H1 (cell line): ENCODE results near the gene GABRR2. TPM values are rescaled to one million over a fixed set of nuclear protein-coding genes. Genes with fewer than 3 reads are reported as not detected.

Experiments
- ASH2L ChIP-seq: fragments of 200-600, 300-600 bp; sonication (generic); IDR thresholded peaks from one replicate; pipeline ENCODE4 v1.7.1; 2017; ENCODE audit warnings: low read length
- CEBPB ChIP-seq: IDR thresholded peaks from 2 replicates; pipeline ENCODE4 v1.6.1; 2012; ENCODE audit warnings: low read depth, low read length
- CHD2 ChIP-seq: IDR thresholded peaks from 2 replicates; pipeline ENCODE4 v1.6.1; 2012; ENCODE audit warnings: low read length, improper control_type of control experiment
- CREB1 ChIP-seq: IDR thresholded peaks from 2 replicates; pipeline ENCODE4 v1.6.1; 2012; ENCODE audit warnings: inconsistent platforms
- EZH2 ChIP-seq: fragments of 200-600 bp; sonication (generic); IDR thresholded peaks from 2 replicates; pipeline ENCODE4 v1.7.1; 2012; ENCODE audit warnings: low read depth, mild to moderate bottlenecking, moderate library complexity, low read length, inconsistent platforms; ENCODE audit not compliant: severe bottlenecking
- GABPA ChIP-seq: IDR thresholded peaks from 2 replicates; pipeline ENCODE4 v1.6.1; 2011; ENCODE audit warnings: mild to moderate bottlenecking, low read length, moderate library complexity, borderline replicate concordance; ENCODE audit not compliant: insufficient read depth
- HDAC2 ChIP-seq, 2 experiments: fragments of 300-600 bp in 1 of 2; sonication (generic) in 1 of 2; IDR thresholded peaks; 2 replicates each; pipeline ENCODE4 v1.6.1; 2011 to 2012; ENCODE audit warnings: low read depth in 2 of 2, low read length in 2 of 2, mild to moderate bottlenecking in 2 of 2, moderate library complexity in 2 of 2, borderline replicate concordance in 1 of 2, inconsistent platforms in 1 of 2
- JUND ChIP-seq: IDR thresholded peaks from 2 replicates; pipeline ENCODE4 v1.6.1; 2011; ENCODE audit warnings: mild to moderate bottlenecking, improper control_type of control experiment, low read length
- KDM4A ChIP-seq: IDR thresholded peaks from one replicate; pipeline ENCODE4 v1.7.1; 2012; ENCODE audit warnings: low read depth, mild to moderate bottlenecking, moderate library complexity, low read length, inconsistent platforms; ENCODE audit not compliant: severe bottlenecking
- MAFK ChIP-seq: IDR thresholded peaks from 2 replicates; pipeline ENCODE4 v1.6.1; 2012; ENCODE audit warnings: low read depth, mild to moderate bottlenecking, improper control_type of control experiment, low read length
- MAX ChIP-seq: IDR thresholded peaks from 2 replicates; pipeline ENCODE4 v1.6.1; 2012; ENCODE audit warnings: inconsistent platforms
- PHF8 ChIP-seq: fragments of 200-600 bp; sonication (generic); conservative IDR thresholded peaks from 2 replicates; pipeline ENCODE4 v1.7.1; 2012; ENCODE audit warnings: low read depth, mild to moderate bottlenecking, inconsistent platforms, low read length, moderate library complexity
- RAD21 ChIP-seq, 2 experiments: IDR thresholded peaks in 1 of 2; conservative IDR thresholded peaks in 1 of 2; 2 replicates each; pipeline ENCODE4 v1.6.1; 2011; ENCODE audit warnings: low read depth in 2 of 2, low read length in 2 of 2, improper control_type of control experiment in 1 of 2, inconsistent platforms in 1 of 2, mild to moderate bottlenecking in 1 of 2, moderate library complexity in 1 of 2
- RNF2 ChIP-seq: fragments of 200-900, 300-1000 bp; sonication (generic); IDR thresholded peaks from 2 replicates; pipeline ENCODE4 v1.7.1; 2016; ENCODE audit warnings: borderline replicate concordance, low read depth, mild to moderate bottlenecking, antibody characterized with exemption, low read length; ENCODE audit not compliant: poor library complexity, severe bottlenecking; ENCODE audit errors: missing control alignments
- SIN3A ChIP-seq, 2 experiments: IDR thresholded peaks in 1 of 2; conservative IDR thresholded peaks in 1 of 2; 2 replicates each; pipeline ENCODE4 v1.6.1; 2011 to 2012; ENCODE audit warnings: low read length in 2 of 2, improper control_type of control experiment in 1 of 2, low read depth in 1 of 2, mild to moderate bottlenecking in 1 of 2
- SIX5 ChIP-seq: IDR thresholded peaks from 2 replicates; pipeline ENCODE4 v1.6.1; 2011; ENCODE audit warnings: mild to moderate bottlenecking, low read depth, low read length
- SRF ChIP-seq: IDR thresholded peaks from 2 replicates; pipeline ENCODE4 v1.6.1; 2011; ENCODE audit warnings: mild to moderate bottlenecking, low read depth, low read length, moderate library complexity
- TAF7 ChIP-seq: optimal IDR thresholded peaks from 2 replicates; pipeline ENCODE3; 2011; ENCODE audit warnings: low read depth, mild to moderate bottlenecking, inconsistent platforms, low read length, moderate library complexity, borderline replicate concordance
- TBP ChIP-seq: IDR thresholded peaks from 2 replicates; pipeline ENCODE4 v1.6.1; 2011; ENCODE audit warnings: low read depth, low read length, improper control_type of control experiment
- YY1 ChIP-seq: IDR thresholded peaks from 2 replicates; pipeline ENCODE4 v1.6.1; 2011; ENCODE audit warnings: low read depth, mild to moderate bottlenecking, low read length
- ZNF274 ChIP-seq: IDR thresholded peaks from 2 replicates; pipeline ENCODE4 v1.7.0; 2012; ENCODE audit warnings: low read length, borderline replicate concordance; ENCODE audit errors: extremely low read depth
- polyA plus RNA-seq, 7 experiments: library from polyadenylated mRNA; depleted of rRNA in 3 of 7; stranded (reverse) in 5 of 7; unstranded in 2 of 7; fragments of >200 nt in 5 of 7; fragments of 200-250 nt in 2 of 7; gene quantifications; 1 replicate in 5 of 7; 2 replicates in 1 of 7; 4 replicates in 1 of 7; pipeline versions ENCODE4 v1.2.1 to v1.2.3, GENCODE V29; 2011 to 2013; ENCODE audit warnings: missing spikeins in 2 of 7, mixed read lengths in 2 of 7
- total RNA-seq: library from RNA; stranded (reverse); fragmentation: NEBNext Ultra II Directional; extraction: Animal tissue kit (Norgen Biotek cat#: 25700); gene quantifications from 2 replicates; pipeline ENCODE4 v1.2.1, GENCODE V29; 2021
- TF ChIP-seq, protein P1 (sequence below): IDR thresholded peaks from 2 replicates; pipeline ENCODE4 v1.6.1; 2012; ENCODE audit warnings: inconsistent platforms

The GABRR2 gene
- total and polyA plus RNA-seq, 2 of the 8 experiments (the other 6 are each of a cell fraction or from before 2014, with no cell fraction given): not detected

- TF ChIP-seq ZNF274 (no peak), SRF (no peak), TAF7 (peak; percentile 50), RAD21 (IDR thresholded peaks at IDR 0.05 in 1 of 2, conservative IDR thresholded peaks at IDR 0.05 in 1 of 2; ENCODE audit: low read depth in 2 of 2, low read length in 2 of 2) (no peak), ASH2L (peak; percentile 90), JUND (0 out of 2 replicates have a peak, but pooled peaks have one; percentile 13), CREB1 (peak; percentile 81), CEBPB (peak; percentile 75), CHD2 (no peak), MAX (peak; percentile 52), HDAC2 (IDR thresholded peaks at IDR 0.05; ENCODE audit: borderline replicate concordance in 1 of 2, low read depth in 2 of 2, low read length in 2 of 2) (no peak), YY1 (peak; percentile 44; the same call in 1 of the 2 replicates), PHF8 (peak; percentile 87), SIN3A (conservative IDR thresholded peaks at IDR 0.05 in 1 of 2, IDR thresholded peaks at IDR 0.05 in 1 of 2; ENCODE audit: low read depth in 1 of 2, low read length in 2 of 2) (0 out of 4 replicates have a peak, but pooled peaks of 1 of the 2 experiments have one; percentile 34), TBP (peak; percentile 65; the same call in 1 of the 2 replicates), MAFK (no peak), EZH2 (peak; percentile 34), GABPA (no peak), KDM4A (peak; percentile 86), RNF2 (no peak), SIX5 (no peak)
- TF ChIP-seq, protein P1, sequence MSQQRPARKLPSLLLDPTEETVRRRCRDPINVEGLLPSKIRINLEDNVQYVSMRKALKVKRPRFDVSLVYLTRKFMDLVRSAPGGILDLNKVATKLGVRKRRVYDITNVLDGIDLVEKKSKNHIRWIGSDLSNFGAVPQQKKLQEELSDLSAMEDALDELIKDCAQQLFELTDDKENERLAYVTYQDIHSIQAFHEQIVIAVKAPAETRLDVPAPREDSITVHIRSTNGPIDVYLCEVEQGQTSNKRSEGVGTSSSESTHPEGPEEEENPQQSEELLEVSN: peak; percentile 42; the same call in 1 of the 2 replicates
Measured at GRCh38 chr6:89352278-89353117, 37.4 kb upstream of the GABRR2 start, which contains the start of gene UBE2J1 (continued).
